K562 (cell line): ENCODE measurements around the gene ZBTB7A. TPM values are rescaled to one million over a fixed set of nuclear protein-coding genes. Genes with fewer than 3 reads are reported as not detected.

Experiments
- ATAC-seq: fragments of 200-7000 bp; cut with Tn5 transposase; 3 replicates; pipeline ENCODE4 v1.9.1; 2020; ENCODE audit warnings: moderate library complexity
- BruUV-seq: library from RNA; stranded (reverse); fragments of 400-500 nt; replicated peaks from 2 replicates; lab custom pipeline; 2021; lab: Mats Ljungman, UMichigan
- CTCF ChIA-PET: fragments of 300-600 bp; formaldehyde crosslinking; extraction: SDS; loops from one replicate; lab custom pipeline; 2021; ENCODE audit warnings: low intra/inter-chr PET ratio; lab: Yijun Ruan, JAX
- POLR2A ChIA-PET: fragments of 300-600, 350-650 bp; sonication (Branson Sonifier 250); formaldehyde crosslinking; extraction: SDS; loops from one replicate; lab custom pipeline; 2021; ENCODE audit warnings: antibody characterized with exemption, inconsistent platforms; lab: Yijun Ruan, JAX
- DNase-seq, 4 experiments: peaks; one replicate each; pipeline versions ENCODE4 v3.0.0 to v3.0.0-alpha.2; 2011 to 2018; ENCODE audit warnings: low spot score in 3 of 4, mixed read lengths in 3 of 4; ENCODE audit errors: extremely low read depth in 1 of 4
- FAIRE-seq: peaks from 2 replicates; lab custom pipeline; 2011; peaks lifted over from hg19 to GRCh38; lab: Jason Lieb, UNC
- H2AFZ ChIP-seq: 2 replicates; pipeline ENCODE4 v1.6.0; 2011; ENCODE audit warnings: low read depth, low read length, control low read depth, inconsistent platforms
- H3K27ac ChIP-seq: fragments of 200-600 bp; 3 replicates; pipeline ENCODE4 v1.8.0; 2011; ENCODE audit warnings: low read depth, mild to moderate bottlenecking, control low read depth, inconsistent platforms, low read length, moderate library complexity, mixed read lengths; ENCODE audit errors: extremely low read depth
- H3K27me3 ChIP-seq, 2 experiments: fragments of 300-600 bp in 1 of 2; 2 replicates in 1 of 2; 3 replicates in 1 of 2; pipeline versions ENCODE4 v1.6.0 to v1.8.0; 2011; ENCODE audit warnings: inconsistent platforms in 2 of 2, low read length in 2 of 2, mild to moderate bottlenecking in 1 of 2, mixed read lengths in 1 of 2, moderate library complexity in 1 of 2; ENCODE audit not compliant: control insufficient read depth in 2 of 2, insufficient read depth in 2 of 2
- H3K36me3 ChIP-seq: fragments of 300-600 bp; 3 replicates; pipeline ENCODE4 v1.8.0; 2011; ENCODE audit warnings: mild to moderate bottlenecking, low read length, inconsistent platforms; ENCODE audit not compliant: control insufficient read depth, insufficient read depth
- H3K4me1 ChIP-seq, 2 experiments: fragments of 200-600 bp in 1 of 2; replicated peaks in 1 of 2; 2 replicates in 1 of 2; 3 replicates in 1 of 2; pipeline versions ENCODE4 v1.5.1 to v1.8.0; 2011; ENCODE audit warnings: inconsistent platforms in 2 of 2, low read length in 2 of 2, mild to moderate bottlenecking in 1 of 2, mixed read lengths in 1 of 2, moderate library complexity in 1 of 2; ENCODE audit not compliant: control insufficient read depth in 2 of 2, insufficient read depth in 2 of 2
- H3K4me2 ChIP-seq: 2 replicates; pipeline ENCODE4 v1.6.1; 2011; ENCODE audit warnings: low read length, control low read depth, inconsistent platforms, mixed read lengths; ENCODE audit not compliant: insufficient read depth
- H3K4me3 ChIP-seq: fragments of 200-600 bp; sonication (generic), shearing (Covaris generic); 2 replicates; pipeline ENCODE4 v1.5.1; 2016; ENCODE audit warnings: control low read depth, inconsistent platforms
- H3K79me2 ChIP-seq: fragments of 200-600 bp; 3 replicates; pipeline ENCODE4 v1.8.0; 2011; ENCODE audit warnings: low read length, inconsistent platforms; ENCODE audit not compliant: control insufficient read depth, insufficient read depth
- H3K9ac ChIP-seq, 2 experiments: 2 replicates each; pipeline versions ENCODE4 v1.6.0 to v1.6.1; 2011; ENCODE audit warnings: low read depth in 2 of 2, low read length in 2 of 2, control low read depth in 1 of 2, inconsistent platforms in 1 of 2, mild to moderate bottlenecking in 1 of 2, mixed read lengths in 1 of 2; ENCODE audit not compliant: insufficient read depth in 1 of 2
- H3K9me1 ChIP-seq: one replicate; pipeline ENCODE4 v1.6.0; 2011; ENCODE audit warnings: inconsistent platforms, mild to moderate bottlenecking, low read length, moderate library complexity; ENCODE audit not compliant: control insufficient read depth, insufficient read depth
- H3K9me3 ChIP-seq: replicated peaks from 2 replicates; pipeline ENCODE4 v1.5.1; 2011; ENCODE audit warnings: low read depth, low read length, inconsistent platforms; ENCODE audit not compliant: control insufficient read depth, insufficient read depth
- H4K20me1 ChIP-seq: replicated peaks from 2 replicates; pipeline ENCODE4 v1.6.1; 2011; ENCODE audit warnings: low read length, inconsistent platforms, mixed read lengths; ENCODE audit not compliant: control insufficient read depth, insufficient read depth
- ARHGAP35 ChIP-seq: fragments of 450-650 bp; IDR thresholded peaks from 2 replicates; pipeline ENCODE4 v1.6.1; 2018; ENCODE audit not compliant: partially characterized antibody
- MAFG ChIP-seq: fragments of 450-650 bp; conservative IDR thresholded peaks from 2 replicates; pipeline ENCODE4 v1.6.1; 2016; ENCODE audit warnings: missing genetic modification characterization, missing compliant biosample characterization
- MIER1 ChIP-seq: fragments of 450-650 bp; IDR thresholded peaks from 2 replicates; pipeline ENCODE4 v1.6.1; 2016; ENCODE audit warnings: antibody characterized with exemption, mild to moderate bottlenecking, low read depth
- PHF20 ChIP-seq: fragments of 450-650 bp; IDR thresholded peaks from 2 replicates; pipeline ENCODE4 v1.6.1; 2018; ENCODE audit not compliant: partially characterized antibody
- PHTF2 ChIP-seq: fragments of 250-450 bp; sonication (Bioruptor Pico); IDR thresholded peaks from 2 replicates; pipeline ENCODE4 v1.5.0; 2021; ENCODE audit warnings: mild to moderate bottlenecking
- ZNF384 ChIP-seq: IDR thresholded peaks from 2 replicates; pipeline ENCODE4 v1.6.1; 2012; ENCODE audit warnings: low read depth, low read length, improper control_type of control experiment
- WGBS: fragments of 100-300 bp; shearing (Covaris generic); methylation state at CpG from one replicate; pipeline ENCODE4 v1.1.6; 2016; ENCODE audit warnings: low coverage, mixed read lengths; ENCODE audit not compliant: insufficient coverage; ENCODE audit errors: missing lambda C conversion rate; 5-methylcytosine and 5-hydroxymethylcytosine counted together
- in situ Hi-C: fragments of 300-500 bp; cut with MboI; formaldehyde crosslinking; loops from 4 replicates; pipeline ENCODE4 v1.15.0; 2018; ENCODE audit warnings: inconsistent platforms, mixed read lengths
- intact Hi-C: fragments of 100-400 bp; cut with micrococcal nuclease; formaldehyde crosslinking; loops from 2 replicates; pipeline ENCODE4 v1.14.2; 2022
- polyA plus RNA-seq, 8 experiments: library from polyadenylated mRNA; depleted of rRNA in 4 of 8; stranded (reverse) in 5 of 8; unstranded in 3 of 8; fragments of >200 nt; fragmentation: Nextera tagmentation in 2 of 8; fragmentation: Illumina TruSeq in 1 of 8; extraction: Ambion mirVana in 2 of 8; extraction: Trizol in 1 of 8; gene quantifications; 2 replicates each; pipeline versions ENCODE4 v1.2.1 to v1.2.3, GENCODE V29; 2011 to 2014; ENCODE audit warnings: inconsistent platforms in 1 of 8, missing spikeins in 1 of 8
- total RNA-seq, 7 experiments: library from RNA; depleted of rRNA in 6 of 7; stranded (reverse); fragments of >200 nt in 6 of 7; fragmentation: Illumina TruSeq in 2 of 7; extraction: Trizol in 2 of 7; gene quantifications; 2 replicates each; pipeline versions ENCODE4 v1.2.1 to v1.2.3, GENCODE V29; 2011 to 2021; ENCODE audit warnings: low replicate concordance in 1 of 7
- TF ChIP-seq, protein P1 (sequence below), 2 experiments: fragments of 450-650 bp in 1 of 2; IDR thresholded peaks; 2 replicates each; pipeline ENCODE4 v1.6.1; 2011 to 2017; ENCODE audit warnings: low read depth in 2 of 2, antibody characterized with exemption in 1 of 2, borderline replicate concordance in 1 of 2, low read length in 1 of 2, mild to moderate bottlenecking in 1 of 2, mixed read lengths in 1 of 2; ENCODE audit not compliant: control insufficient read depth in 1 of 2
- TF ChIP-seq, protein P2 (sequence below): sonication (generic); formaldehyde crosslinking; IDR thresholded peaks from 2 replicates; pipeline ENCODE4 v1.4.0; 2020; ENCODE audit warnings: mild to moderate bottlenecking, missing genetic modification reagents

ZBTB7A gene
- total and polyA plus RNA-seq, 9 of the 15 experiments (the other 6 are each of a cell fraction or from before 2014, with no cell fraction given): 0.11 to 34.0 (median 4.6) TPM

DNA sequence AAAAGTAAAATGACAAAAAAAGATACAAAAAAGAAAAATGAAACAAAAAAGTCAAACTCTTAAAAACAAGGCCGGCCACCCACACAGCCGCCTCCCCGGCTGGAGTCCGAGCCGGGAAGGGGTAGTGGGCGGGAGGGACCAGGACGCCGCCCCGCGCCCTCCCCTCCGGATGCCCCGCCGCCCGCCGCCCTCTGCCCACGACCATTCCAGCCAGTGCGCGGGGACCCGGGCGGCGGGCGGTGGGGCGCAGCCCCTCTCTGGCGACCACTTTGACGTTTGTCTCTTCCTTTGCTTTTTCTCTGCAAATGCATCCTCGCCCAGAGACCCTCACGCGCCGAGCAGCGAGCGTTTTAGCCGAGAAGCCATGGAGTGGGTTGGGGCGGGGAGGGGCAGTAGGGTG lies 28.6 kb downstream of the ZBTB7A start:
- intact Hi-C loops: no loop called here
- H3K36me3 ChIP-seq: peaks cover 45% of the 10 kb centered on the region
- no peak for DNase-seq
- FAIRE-seq: no peak
- no peak overlapping the region for H3K27ac ChIP-seq
- BruUV-seq: no TSS peak
- H3K4me1 ChIP-seq: peaks cover 0 to 37% of the 10 kb centered on the region in 2 experiments; a peak in 2 of 5 replicates
- H3K9me3 ChIP-seq: peaks cover 6% of the 10 kb centered on the region
- no peak overlapping the region for H2AFZ ChIP-seq
- no peak overlapping the region for H3K9ac ChIP-seq
- H3K27me3 ChIP-seq: no peaks in the 10 kb centered on the region
- H4K20me1 ChIP-seq: peaks cover 7% of the 10 kb centered on the region; the same call in 1 of the 2 replicates
- no peaks in the 10 kb centered on the region for H3K79me2 ChIP-seq
- WGBS: 85% methylated on average over 14 of the region's 33 CpGs
- ChIA-PET CTCF (no interaction called here), POLR2A (no interaction called here)
- no peak for ATAC-seq
- no peak overlapping the region for H3K4me3 ChIP-seq
- in situ Hi-C loops: no loop called here
- no peaks in the 10 kb centered on the region for H3K9me1 ChIP-seq
- no peak overlapping the region for H3K4me2 ChIP-seq
- TF ChIP-seq PHTF2 (CRISPR knock-in tag) (no peak), ARHGAP35 (no peak), MAFG (tag) (no peak), MIER1 (no peak), ZNF384 (no peak), PHF20 (no peak)
- TF ChIP-seq, protein P1, sequence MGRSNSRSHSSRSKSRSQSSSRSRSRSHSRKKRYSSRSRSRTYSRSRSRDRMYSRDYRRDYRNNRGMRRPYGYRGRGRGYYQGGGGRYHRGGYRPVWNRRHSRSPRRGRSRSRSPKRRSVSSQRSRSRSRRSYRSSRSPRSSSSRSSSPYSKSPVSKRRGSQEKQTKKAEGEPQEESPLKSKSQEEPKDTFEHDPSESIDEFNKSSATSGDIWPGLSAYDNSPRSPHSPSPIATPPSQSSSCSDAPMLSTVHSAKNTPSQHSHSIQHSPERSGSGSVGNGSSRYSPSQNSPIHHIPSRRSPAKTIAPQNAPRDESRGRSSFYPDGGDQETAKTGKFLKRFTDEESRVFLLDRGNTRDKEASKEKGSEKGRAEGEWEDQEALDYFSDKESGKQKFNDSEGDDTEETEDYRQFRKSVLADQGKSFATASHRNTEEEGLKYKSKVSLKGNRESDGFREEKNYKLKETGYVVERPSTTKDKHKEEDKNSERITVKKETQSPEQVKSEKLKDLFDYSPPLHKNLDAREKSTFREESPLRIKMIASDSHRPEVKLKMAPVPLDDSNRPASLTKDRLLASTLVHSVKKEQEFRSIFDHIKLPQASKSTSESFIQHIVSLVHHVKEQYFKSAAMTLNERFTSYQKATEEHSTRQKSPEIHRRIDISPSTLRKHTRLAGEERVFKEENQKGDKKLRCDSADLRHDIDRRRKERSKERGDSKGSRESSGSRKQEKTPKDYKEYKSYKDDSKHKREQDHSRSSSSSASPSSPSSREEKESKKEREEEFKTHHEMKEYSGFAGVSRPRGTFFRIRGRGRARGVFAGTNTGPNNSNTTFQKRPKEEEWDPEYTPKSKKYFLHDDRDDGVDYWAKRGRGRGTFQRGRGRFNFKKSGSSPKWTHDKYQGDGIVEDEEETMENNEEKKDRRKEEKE (IDR thresholded peaks at IDR 0.05; ENCODE audit: borderline replicate concordance in 1 of 2, control insufficient read depth in 1 of 2, low read depth in 2 of 2, low read length in 1 of 2): no peak
- TF ChIP-seq, protein P2, sequence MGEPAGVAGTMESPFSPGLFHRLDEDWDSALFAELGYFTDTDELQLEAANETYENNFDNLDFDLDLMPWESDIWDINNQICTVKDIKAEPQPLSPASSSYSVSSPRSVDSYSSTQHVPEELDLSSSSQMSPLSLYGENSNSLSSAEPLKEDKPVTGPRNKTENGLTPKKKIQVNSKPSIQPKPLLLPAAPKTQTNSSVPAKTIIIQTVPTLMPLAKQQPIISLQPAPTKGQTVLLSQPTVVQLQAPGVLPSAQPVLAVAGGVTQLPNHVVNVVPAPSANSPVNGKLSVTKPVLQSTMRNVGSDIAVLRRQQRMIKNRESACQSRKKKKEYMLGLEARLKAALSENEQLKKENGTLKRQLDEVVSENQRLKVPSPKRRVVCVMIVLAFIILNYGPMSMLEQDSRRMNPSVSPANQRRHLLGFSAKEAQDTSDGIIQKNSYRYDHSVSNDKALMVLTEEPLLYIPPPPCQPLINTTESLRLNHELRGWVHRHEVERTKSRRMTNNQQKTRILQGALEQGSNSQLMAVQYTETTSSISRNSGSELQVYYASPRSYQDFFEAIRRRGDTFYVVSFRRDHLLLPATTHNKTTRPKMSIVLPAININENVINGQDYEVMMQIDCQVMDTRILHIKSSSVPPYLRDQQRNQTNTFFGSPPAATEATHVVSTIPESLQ (CRISPR knock-in tag): no peak
